ENCODE data around the gene JUN. TPM values are rescaled to one million over a fixed set of nuclear protein-coding genes. Genes with fewer than 3 reads are reported as not detected.

JUN gene
- polyA plus RNA-seq, 1 of the 3 experiments (the other 2 are of a cell fraction): 66.5 TPM

DNA sequence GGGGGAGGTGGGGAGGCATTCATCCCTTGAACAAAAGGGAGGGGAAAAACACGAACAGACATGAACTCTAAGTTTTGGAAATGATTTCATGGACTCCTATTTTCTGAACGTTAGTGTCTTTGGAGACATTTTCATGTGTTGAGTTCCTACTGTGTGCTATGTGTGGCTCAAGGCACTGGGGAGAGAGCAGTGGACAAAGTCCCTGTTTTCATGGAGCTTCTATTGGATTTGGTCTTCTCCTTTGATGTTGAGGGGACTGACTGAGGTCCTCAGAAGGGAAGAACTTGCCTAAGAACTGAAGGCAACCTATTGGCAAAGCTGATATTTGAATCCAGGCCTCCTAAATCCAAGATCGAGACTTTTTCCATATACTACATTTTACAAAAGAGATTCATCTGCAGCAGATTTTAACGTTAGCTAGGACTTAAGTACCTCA is 30.4 kb downstream of the JUN start (continued):
- TF ChIP-seq MAX (IDR thresholded peaks at IDR 0.05; ENCODE audit: low read depth) (no peak), RAD21 (IDR thresholded peaks at IDR 0.05; ENCODE audit: low read length) (no peak), GABPA (IDR thresholded peaks at IDR 0.05; ENCODE audit: low read depth) (no peak), JUND (IDR thresholded peaks at IDR 0.05) (no peak), RFX5 (IDR thresholded peaks at IDR 0.05; ENCODE audit: low read length) (no peak)
- TF ChIP-seq, protein P1, sequence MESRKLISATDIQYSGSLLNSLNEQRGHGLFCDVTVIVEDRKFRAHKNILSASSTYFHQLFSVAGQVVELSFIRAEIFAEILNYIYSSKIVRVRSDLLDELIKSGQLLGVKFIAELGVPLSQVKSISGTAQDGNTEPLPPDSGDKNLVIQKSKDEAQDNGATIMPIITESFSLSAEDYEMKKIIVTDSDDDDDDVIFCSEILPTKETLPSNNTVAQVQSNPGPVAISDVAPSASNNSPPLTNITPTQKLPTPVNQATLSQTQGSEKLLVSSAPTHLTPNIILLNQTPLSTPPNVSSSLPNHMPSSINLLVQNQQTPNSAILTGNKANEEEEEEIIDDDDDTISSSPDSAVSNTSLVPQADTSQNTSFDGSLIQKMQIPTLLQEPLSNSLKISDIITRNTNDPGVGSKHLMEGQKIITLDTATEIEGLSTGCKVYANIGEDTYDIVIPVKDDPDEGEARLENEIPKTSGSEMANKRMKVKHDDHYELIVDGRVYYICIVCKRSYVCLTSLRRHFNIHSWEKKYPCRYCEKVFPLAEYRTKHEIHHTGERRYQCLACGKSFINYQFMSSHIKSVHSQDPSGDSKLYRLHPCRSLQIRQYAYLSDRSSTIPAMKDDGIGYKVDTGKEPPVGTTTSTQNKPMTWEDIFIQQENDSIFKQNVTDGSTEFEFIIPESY (IDR thresholded peaks at IDR 0.05; ENCODE audit: borderline replicate concordance, low read depth): no peak
- TF ChIP-seq, protein P2, sequence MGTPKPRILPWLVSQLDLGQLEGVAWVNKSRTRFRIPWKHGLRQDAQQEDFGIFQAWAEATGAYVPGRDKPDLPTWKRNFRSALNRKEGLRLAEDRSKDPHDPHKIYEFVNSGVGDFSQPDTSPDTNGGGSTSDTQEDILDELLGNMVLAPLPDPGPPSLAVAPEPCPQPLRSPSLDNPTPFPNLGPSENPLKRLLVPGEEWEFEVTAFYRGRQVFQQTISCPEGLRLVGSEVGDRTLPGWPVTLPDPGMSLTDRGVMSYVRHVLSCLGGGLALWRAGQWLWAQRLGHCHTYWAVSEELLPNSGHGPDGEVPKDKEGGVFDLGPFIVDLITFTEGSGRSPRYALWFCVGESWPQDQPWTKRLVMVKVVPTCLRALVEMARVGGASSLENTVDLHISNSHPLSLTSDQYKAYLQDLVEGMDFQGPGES (IDR thresholded peaks at IDR 0.05; ENCODE audit: low read depth, low read length): no peak

- 89% methylated on average over 1 of the region's 1 CpG for WGBS (ENCODE audit: low lambda C conversion rate)
Measured at GRCh38 chr1:58749646-58750045, 34.2 kb downstream of the JUN start.

More at GRCh38 chr1:58749646-58750045, 34.2 kb downstream of the JUN start:
- Histone ChIP-seq H3K4me1 (ENCODE audit: control insufficient read depth in 1 of 2, insufficient read depth in 2 of 2, low read depth in 1 of 2, low read length in 1 of 2) (peaks cover 0 to 14% of the 10 kb centered on the region in 2 experiments; a peak in 3 of 4 replicates), H3K36me3 (replicated peaks in 1 of 2; ENCODE audit: control insufficient read depth in 1 of 2, insufficient read depth in 2 of 2, low read length in 1 of 2) (no peaks in the 10 kb centered on the region), H3K27me3 (ENCODE audit: insufficient read depth) (no peaks in the 10 kb centered on the region), H3K4me3 (ENCODE audit: low read depth in 2 of 2, low read length in 1 of 2) (no peak overlapping the region), H3K9ac (no peak overlapping the region), H3K27ac (ENCODE audit: low read depth in 2 of 2, low read length in 1 of 2) (no peak overlapping the region), H4K20me1 (ENCODE audit: insufficient read depth) (no peaks in the 10 kb centered on the region), H2AFZ (ENCODE audit: low read depth) (no peak overlapping the region), H3K79me2 (ENCODE audit: insufficient read depth) (no peaks in the 10 kb centered on the region), H3K4me2 (no peak overlapping the region), H3K9me2 (no peaks in the 10 kb centered on the region), H3F3A (replicated peaks; ENCODE audit: insufficient read depth) (peaks cover 10% of the 10 kb centered on the region), H3K9me3 (no peaks in the 10 kb centered on the region)
- ChIA-PET POLR2A (no interaction called here), CTCF (interaction anchor here (1.2 to 1.5 kb wide), 2 partner anchors 9 to 1010 kb away, joined by 3 read pairs; no protein-coding TSS in a partner anchor)
- DNase-seq: no peak
- TF ChIP-seq YY1 (IDR thresholded peaks at IDR 0.05; ENCODE audit: low read depth): no peak
- no peak for TF ChIP-seq FOXJ3 (CRISPR knock-in tag; IDR thresholded peaks at IDR 0.05)
- no peak for TF ChIP-seq REST (IDR thresholded peaks at IDR 0.05; ENCODE audit: low read depth, low read length)
- no peak for TF ChIP-seq TEAD4 (IDR thresholded peaks at IDR 0.05; ENCODE audit: borderline replicate concordance, insufficient read depth)
- no peak for TF ChIP-seq MXI1 (IDR thresholded peaks at IDR 0.05; ENCODE audit: low read depth, low read length)
- no peak for TF ChIP-seq RCOR1 (IDR thresholded peaks at IDR 0.05; ENCODE audit: low read length)
- no peak for TF ChIP-seq ELF1 (IDR thresholded peaks at IDR 0.05)
- TF ChIP-seq NFIC (IDR thresholded peaks at IDR 0.05; ENCODE audit: borderline replicate concordance): no peak
- TF ChIP-seq, protein P2 (IDR thresholded peaks at IDR 0.05; ENCODE audit: low read depth, low read length): no peak
- TF ChIP-seq RXRA (IDR thresholded peaks at IDR 0.05; ENCODE audit: borderline replicate concordance, low read depth): no peak
- TF ChIP-seq RAD21 (IDR thresholded peaks at IDR 0.05; ENCODE audit: low read length): no peak
- TF ChIP-seq, protein P1 (IDR thresholded peaks at IDR 0.05; ENCODE audit: borderline replicate concordance, low read depth): no peak
- no peak for TF ChIP-seq MAX (IDR thresholded peaks at IDR 0.05; ENCODE audit: low read depth)
- TF ChIP-seq SIN3A (IDR thresholded peaks at IDR 0.05; ENCODE audit: borderline replicate concordance, low read depth, low read length): no peak
- no peak for TF ChIP-seq RFX5 (IDR thresholded peaks at IDR 0.05; ENCODE audit: low read length)
- TF ChIP-seq USF2 (IDR thresholded peaks at IDR 0.05; ENCODE audit: borderline replicate concordance, low read depth, low read length): no peak
- no peak for TF ChIP-seq TAF1 (IDR thresholded peaks at IDR 0.05; ENCODE audit: borderline replicate concordance, low read depth, low read length)

Data from SK-N-SH (cell line).